Measurements from ENCODE around the gene TSPYL1.
A peak's percentile ranks its signal among the peaks of the same experiment; 100 is the strongest.

TSPYL1 gene

DNA sequence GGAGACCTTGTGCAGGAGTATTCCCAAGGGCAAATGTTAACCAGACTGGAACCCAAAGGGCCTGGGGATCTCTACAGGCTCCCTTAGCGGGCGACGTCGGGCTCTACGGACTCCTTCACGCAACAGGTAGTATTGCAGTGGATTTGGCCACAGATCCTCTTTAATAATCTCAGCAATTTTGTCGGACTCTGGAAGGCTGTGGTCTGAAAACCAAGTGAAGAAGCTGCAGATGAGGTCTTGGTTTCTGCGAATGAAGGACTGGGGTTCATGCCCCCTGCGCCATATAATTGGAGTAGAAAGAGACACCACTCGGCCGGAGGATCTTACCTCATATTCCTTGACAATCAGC is 1.3 kb downstream of the TSPYL1 start:
- H3K4me1 ChIP-seq = peaks cover 0 to 60% (median 34%) of the 10 kb centered on the region in 4 donors
- H3K27me3 ChIP-seq = no peaks in the 10 kb centered on the region
- intact Hi-C loops (cut with DNase I; ENCODE audit: low total_unique reads) = no loop called here
- TF ChIP-seq, protein P1, sequence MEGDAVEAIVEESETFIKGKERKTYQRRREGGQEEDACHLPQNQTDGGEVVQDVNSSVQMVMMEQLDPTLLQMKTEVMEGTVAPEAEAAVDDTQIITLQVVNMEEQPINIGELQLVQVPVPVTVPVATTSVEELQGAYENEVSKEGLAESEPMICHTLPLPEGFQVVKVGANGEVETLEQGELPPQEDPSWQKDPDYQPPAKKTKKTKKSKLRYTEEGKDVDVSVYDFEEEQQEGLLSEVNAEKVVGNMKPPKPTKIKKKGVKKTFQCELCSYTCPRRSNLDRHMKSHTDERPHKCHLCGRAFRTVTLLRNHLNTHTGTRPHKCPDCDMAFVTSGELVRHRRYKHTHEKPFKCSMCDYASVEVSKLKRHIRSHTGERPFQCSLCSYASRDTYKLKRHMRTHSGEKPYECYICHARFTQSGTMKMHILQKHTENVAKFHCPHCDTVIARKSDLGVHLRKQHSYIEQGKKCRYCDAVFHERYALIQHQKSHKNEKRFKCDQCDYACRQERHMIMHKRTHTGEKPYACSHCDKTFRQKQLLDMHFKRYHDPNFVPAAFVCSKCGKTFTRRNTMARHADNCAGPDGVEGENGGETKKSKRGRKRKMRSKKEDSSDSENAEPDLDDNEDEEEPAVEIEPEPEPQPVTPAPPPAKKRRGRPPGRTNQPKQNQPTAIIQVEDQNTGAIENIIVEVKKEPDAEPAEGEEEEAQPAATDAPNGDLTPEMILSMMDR (IDR thresholded peaks at IDR 0.05) = no peak
- no peaks in the 10 kb centered on the region for H3K9me3 ChIP-seq
- DNase-seq = no peak
- H3K27ac ChIP-seq = peak overlapping the region; percentile 98 to 99
- peaks cover 8 to 15% (median 11%) of the 10 kb centered on the region in 3 donors for H3K36me3 ChIP-seq
- peak overlapping the region; percentile 80 to 85 for H3K4me3 ChIP-seq

DNA sequence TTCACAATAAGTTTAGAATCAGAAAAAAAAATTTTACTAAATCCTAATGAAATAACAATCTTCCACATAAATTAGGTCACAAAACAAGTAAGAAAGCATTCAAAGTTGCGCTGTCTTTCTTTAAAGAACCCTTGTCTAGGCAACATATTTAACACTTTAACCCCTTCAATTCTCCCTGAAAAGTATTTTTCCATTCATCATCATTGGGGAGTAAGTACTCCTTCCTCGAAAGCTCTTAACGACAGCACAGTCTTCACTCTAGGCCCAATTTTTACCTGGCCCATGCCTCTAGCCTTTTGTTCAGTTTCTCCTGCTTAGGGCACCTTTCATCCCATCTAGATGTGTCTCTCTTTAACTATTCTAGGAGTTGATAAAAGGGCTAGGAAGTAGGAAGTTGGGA is 2.6 kb downstream of the TSPYL1 start:
- TF ChIP-seq, protein P1 (IDR thresholded peaks at IDR 0.05) = no peak
- H3K36me3 ChIP-seq = peaks cover 8 to 19% (median 19%) of the 10 kb centered on the region in 3 donors
- DNase-seq = no peak
- H3K4me3 ChIP-seq = peak overlapping the region; percentile 80 to 85
- no peaks in the 10 kb centered on the region for H3K27me3 ChIP-seq
- peak overlapping the region; percentile 32 to 98 for H3K27ac ChIP-seq
- intact Hi-C loops (cut with DNase I; ENCODE audit: low total_unique reads) = no loop called here
- H3K4me1 ChIP-seq = peaks cover 0 to 61% (median 35%) of the 10 kb centered on the region in 4 donors
- no peaks in the 10 kb centered on the region for H3K9me3 ChIP-seq

DNA sequence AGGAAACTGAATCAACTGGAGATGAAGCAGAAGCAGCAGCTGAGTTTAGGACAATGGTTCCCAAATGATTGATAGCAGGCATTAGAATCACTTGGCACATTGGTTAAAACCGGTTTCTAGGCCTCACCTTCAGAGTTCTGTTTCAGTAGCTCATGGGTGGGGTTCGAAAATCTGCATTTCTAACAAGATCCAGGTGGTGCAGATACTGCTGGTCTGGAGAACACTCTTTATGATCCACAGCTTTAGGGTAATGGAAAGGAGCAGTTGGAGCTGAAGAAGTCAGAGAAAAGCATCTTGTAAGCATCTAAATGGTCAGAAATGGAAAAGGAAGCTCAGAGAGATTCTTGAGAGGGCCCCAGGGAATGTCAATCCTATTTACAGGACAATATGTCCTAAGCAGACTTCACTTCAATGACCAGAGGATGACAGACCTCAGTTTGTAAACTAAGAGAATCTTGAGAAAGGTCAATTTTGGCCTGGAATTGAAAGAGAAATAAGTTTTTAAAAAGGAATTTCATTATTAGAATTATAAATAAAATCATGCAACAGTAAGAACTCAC is 8.5 kb downstream of the TSPYL1 start:
- Histone ChIP-seq H3K4me1 (peaks cover 0 to 29% (median 16%) of the 10 kb centered on the region in 4 donors), H3K27me3 (no peaks in the 10 kb centered on the region), H3K4me3 (no peak overlapping the region), H3K36me3 (peaks cover 8 to 35% (median 10%) of the 10 kb centered on the region in 3 donors), H3K27ac (no peak overlapping the region), H3K9me3 (no peaks in the 10 kb centered on the region)
- DNase-seq = no peak
- TF ChIP-seq, protein P1 (IDR thresholded peaks at IDR 0.05) = no peak
- intact Hi-C loops (cut with DNase I; ENCODE audit: low total_unique reads) = no loop called here

DNA sequence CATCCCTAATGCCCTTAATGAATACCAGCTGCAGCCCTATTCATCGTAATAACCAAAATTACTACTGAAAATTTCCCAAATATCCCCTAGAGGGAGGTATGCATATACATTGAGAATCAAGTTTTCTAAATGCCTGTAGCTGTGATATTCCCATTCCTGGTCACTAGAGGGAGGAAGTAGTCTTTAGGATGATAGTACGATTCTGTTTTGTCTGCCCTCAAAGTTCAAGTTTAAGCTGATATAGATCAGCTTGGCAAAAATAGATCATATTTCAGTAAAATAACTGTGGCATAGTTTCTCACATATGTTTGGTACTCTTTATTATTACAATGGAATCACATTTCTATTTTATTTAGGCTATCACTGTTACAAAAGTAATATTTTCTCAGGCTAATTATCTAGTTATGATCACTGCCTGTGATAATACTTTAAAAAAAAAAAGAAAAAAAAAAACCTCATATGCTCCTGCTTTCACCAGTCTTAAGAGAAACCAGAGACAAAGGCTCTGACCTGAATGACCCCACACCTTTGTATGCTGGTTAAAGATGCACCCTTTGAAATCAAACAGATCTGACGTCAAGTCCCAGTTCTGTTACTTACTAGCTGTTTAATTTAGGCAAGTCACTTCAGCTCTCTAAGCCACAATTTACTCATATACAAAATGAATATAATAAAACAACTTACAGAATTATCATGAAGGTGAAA is 11.0 kb downstream of the TSPYL1 start:
- Histone ChIP-seq H3K27me3 (no peaks in the 10 kb centered on the region), H3K4me3 (no peak overlapping the region), H3K36me3 (peaks cover 2 to 37% (median 3%) of the 10 kb centered on the region in 3 donors), H3K27ac (no peak overlapping the region), H3K9me3 (no peaks in the 10 kb centered on the region), H3K4me1 (peaks cover 0 to 6% (median 2%) of the 10 kb centered on the region in 4 donors)
- DNase-seq = no peak
- intact Hi-C loops (cut with DNase I; ENCODE audit: low total_unique reads) = no loop called here
- TF ChIP-seq, protein P1 (IDR thresholded peaks at IDR 0.05) = peak; percentile 71 to 79

DNA sequence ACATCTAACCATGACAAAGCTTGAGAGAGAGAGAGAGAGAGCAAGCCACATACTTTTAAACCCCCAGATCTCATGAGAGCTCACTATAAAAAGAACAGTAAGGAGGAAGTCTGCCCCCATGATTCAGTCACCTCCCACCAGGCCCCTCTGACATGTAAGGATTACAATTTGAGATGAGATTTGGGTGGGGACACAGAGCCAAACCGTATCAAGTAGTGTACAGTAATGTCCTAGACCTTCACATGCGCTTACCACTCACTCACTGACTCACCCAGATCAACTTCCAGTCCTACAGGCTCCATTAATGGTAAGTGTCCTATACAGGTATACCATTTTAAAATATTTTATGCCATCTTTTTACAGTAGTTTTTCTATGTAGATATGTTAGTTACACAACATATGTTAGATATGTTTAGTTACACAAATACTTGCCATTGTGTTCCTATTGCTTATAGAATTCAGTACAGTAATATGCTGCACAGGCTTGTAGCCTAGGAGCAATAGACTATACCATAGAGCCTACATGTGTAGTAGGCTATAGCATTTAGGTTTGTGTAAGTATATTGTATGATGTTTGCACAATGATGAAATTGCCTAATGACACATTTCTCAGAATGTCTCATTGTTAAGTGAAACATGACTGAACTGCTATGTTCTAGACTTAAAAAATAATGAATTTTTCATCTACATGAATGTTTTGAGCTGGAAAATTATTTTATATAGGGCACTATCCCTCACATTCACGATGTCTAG is 11.7 kb downstream of the TSPYL1 start:
- Histone ChIP-seq H3K4me1 (no peaks in the 10 kb centered on the region), H3K9me3 (peaks cover 0 to 3% (median 0%) of the 10 kb centered on the region in 3 donors), H3K4me3 (no peak overlapping the region), H3K27me3 (no peaks in the 10 kb centered on the region), H3K27ac (no peak overlapping the region), H3K36me3 (peaks cover 4 to 30% (median 6%) of the 10 kb centered on the region in 3 donors)
- no peak for DNase-seq
- intact Hi-C loops (cut with DNase I; ENCODE audit: low total_unique reads) = no loop called here
- TF ChIP-seq, protein P1 (IDR thresholded peaks at IDR 0.05) = no peak

Measured in tibial artery (tissue), 4 donors.